GM18502 (cell line): ENCODE measurements around the gene INSYN1.
"Not testable (repeated sequence)": the region's sequence is repeated elsewhere in the genome, so short reads cannot be mapped to it uniquely, and the experiment has no call there.

ENCODE experiments used
- ATAC-seq: cut with Tn5 transposase; IDR thresholded peaks from one replicate; pipeline ENCODE4 v1.9.1; 2021; ENCODE audit warnings: mild to moderate bottlenecking; ENCODE audit not compliant: unreplicated experiment, poor library complexity

The INSYN1 gene

GRCh38 chr15:73717206-73717605 lies 35.9 kb downstream of the INSYN1 start:
- ATAC-seq, result no peak

- no peak for ATAC-seq
Measured at GRCh38 chr15:73716417-73716816, 36.7 kb downstream of the INSYN1 start.

- no peak for ATAC-seq
Measured at GRCh38 chr15:73715417-73715816, 37.7 kb downstream of the INSYN1 start.

- no peak for ATAC-seq
Measured at GRCh38 chr15:73714695-73715301, 38.4 kb downstream of the INSYN1 start.

DNA sequence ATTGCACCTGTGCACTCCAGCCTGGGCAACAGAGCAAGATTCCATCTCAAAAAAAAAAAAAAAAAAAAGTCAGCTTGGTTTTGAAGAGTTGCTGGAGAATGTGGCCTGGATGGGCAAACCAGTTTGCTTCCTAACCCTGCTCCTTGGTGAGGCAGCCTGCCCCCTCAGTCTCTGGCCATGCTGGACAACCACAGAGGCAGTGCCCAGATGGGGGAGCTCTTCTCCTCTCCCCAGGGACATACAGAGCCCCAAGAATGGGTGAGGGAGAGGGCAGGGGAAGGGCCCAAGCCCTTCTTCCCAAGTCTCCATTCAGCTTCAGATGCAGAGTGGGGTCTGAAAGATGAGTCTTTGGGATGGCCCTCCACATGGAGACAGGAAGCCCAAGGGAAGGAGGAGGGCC lies 41.0 kb downstream of the INSYN1 start:
- ATAC-seq, result no peak

GRCh38 chr15:73711526-73711925 lies 41.6 kb downstream of the INSYN1 start:
- no peak for ATAC-seq

DNA sequence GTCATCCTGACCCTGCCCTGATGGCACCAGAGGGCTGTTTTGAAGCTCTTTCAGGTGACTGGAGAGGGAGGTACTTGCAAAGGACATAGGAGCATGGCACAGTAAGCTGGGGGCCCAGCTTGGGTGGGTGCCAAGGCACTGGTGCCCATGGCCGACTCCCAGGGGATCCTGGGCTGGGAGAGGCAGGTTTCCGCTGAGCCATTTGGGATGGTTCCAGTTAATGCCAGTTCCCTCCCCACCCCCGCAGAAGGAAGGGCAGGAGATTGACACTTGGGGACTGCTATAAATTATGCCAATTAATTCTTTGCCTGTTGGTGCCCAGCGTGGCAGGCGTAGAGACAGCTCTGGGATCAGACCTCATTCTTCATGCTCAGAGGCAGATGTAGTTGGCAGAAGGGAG lies 42.8 kb downstream of the INSYN1 start:
- ATAC-seq, result no peak

- ATAC-seq, result no peak
Measured at GRCh38 chr15:73709686-73710085, 43.5 kb downstream of the INSYN1 start.

DNA sequence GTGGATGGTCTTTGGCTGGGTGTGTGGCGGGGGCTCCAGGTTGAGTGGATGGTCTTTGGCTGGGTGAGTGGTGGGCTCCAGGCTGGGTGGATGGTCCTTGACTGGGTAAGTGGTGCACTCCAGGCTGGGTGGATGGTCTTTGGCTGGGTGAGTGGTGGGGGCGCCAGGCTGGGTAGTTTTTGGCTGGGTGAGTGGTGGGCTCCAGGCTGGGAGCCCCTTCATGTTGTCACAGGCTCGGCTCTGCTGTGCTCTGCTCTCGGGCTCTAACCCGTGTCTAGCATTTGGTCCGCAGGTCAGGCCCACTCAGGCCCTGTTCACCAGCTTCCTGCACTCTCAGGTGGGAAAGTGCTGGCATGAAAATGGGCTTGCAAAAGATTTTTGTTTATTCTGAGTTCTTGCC lies 43.9 kb downstream of the INSYN1 start:
- no peak for ATAC-seq

DNA sequence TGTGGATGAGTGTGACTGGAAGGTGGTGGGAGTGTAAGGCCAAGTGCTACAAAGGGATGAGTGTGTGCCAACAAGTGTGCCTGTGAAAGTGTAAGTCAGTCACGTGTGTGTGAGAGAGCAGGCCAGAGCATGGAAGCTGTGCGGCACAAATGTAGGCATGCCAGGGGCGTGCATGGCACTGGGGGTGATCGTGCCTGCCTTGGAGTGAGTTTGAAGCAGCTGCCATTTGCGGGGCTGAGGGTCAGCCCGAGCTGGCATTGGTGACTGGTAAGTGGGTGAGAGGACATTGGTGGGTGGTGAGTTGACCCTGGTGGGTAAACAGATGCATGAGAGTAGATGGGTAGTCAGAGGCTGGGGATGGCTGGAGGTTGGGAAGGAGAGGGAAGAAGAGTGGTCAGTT lies 44.5 kb downstream of the INSYN1 start:
- ATAC-seq, result no peak

DNA sequence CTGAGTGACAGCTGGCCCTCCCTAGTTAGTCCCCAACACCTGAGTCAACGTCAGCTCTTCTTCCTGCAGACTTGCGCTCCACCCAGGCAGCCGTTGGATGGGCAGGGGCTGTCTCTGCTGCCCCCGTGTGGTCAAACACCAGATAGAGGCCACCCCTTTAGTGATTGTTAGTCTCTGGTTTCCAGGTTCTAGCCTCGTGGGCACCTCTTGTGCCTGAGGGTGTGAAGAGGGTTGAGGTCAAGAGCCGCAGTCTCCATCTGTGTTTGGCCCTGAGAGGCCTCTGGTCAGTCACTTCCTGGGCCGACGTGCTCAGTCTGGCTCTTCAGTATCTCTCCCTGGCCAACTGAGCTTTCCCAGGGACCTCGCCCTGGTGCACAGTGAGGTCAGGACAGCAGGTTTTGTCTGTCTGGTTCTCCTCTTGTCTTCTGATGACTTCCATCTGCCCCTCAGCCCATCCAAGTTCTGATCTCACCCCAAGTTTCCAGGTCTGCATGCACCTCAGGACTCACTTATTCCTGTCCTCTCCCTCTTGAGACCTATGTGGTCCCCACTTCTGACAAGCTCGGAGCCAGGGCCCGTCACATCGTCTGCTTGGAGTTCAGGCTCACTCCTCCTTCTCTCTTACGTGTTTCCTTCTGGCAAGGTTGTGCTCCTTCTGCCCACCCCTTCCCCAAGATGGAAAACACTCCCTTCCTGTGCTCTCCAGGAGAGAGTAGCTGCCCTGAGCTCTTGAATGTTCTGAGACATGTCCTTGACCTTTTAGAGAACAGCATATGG lies 48.1 kb downstream of the INSYN1 start:
- ATAC-seq, result peak; percentile 65

- not testable (repeated sequence) for ATAC-seq
Measured at GRCh38 chr15:73704142-73704868, 48.8 kb downstream of the INSYN1 start.

- not testable (repeated sequence) for ATAC-seq
Measured at GRCh38 chr15:73703601-73704000, 49.5 kb downstream of the INSYN1 start.

GRCh38 chr15:73702311-73703239 lies 50.6 kb downstream of the INSYN1 start:
- not testable (repeated sequence) for ATAC-seq

- ATAC-seq, result no peak
Measured at GRCh38 chr15:73700041-73700842, 52.9 kb downstream of the INSYN1 start.

GRCh38 chr15:73699249-73700040 lies 53.7 kb downstream of the INSYN1 start:
- ATAC-seq, result no peak

- peak; percentile 91 for ATAC-seq
Measured at GRCh38 chr15:73697033-73697467, 56.1 kb downstream of the INSYN1 start.

GRCh38 chr15:73696641-73697001 lies 56.5 kb downstream of the INSYN1 start:
- ATAC-seq, result no peak
